Adrenal gland (tissue), 5 donors: ENCODE measurements around the gene GMCL1.

ENCODE experiments used
- POLR2A ChIP-seq, 2 donors: fragments of 450-650 bp; IDR thresholded peaks; one replicate each; pipeline ENCODE4 v1.6.1; 2017; ENCODE audit warnings: antibody characterized with exemption in 2 of 2, mild to moderate bottlenecking in 2 of 2, moderate library complexity in 1 of 2
- TF ChIP-seq, protein P1 (sequence below), 6 experiments: fragments of 450-650 bp in 4 of 6; fragments of 200-600 bp in 2 of 6; sonication (generic) in 1 of 6; IDR thresholded peaks; 1 replicate in 5 of 6; 2 replicates in 1 of 6; pipeline versions ENCODE4 v1.5.1 to v1.8.0; 2016 to 2021; ENCODE audit warnings: antibody characterized with exemption in 6 of 6, mild to moderate bottlenecking in 2 of 6, moderate library complexity in 1 of 6
- donor health status: DM: no; HTN: no; CAD: no.

DNA sequence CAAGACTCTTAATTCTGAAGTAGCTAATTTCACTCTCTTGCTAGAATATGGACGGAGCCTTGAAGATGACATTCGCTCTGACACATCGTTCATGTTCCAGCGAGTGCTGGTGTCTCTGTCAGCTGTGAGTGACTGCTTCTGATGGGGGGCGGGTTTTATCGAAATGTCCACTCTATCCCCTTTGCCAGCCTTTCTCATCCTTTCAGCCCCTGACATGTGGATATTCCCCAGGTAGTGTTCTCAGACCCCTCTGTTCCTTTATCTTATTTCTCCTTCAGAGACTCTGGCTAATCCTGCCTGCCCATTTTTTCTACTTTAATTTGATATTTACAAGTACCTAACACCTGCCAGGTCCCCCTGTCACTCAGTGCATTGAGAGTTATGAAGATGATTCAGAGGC lies 18.9 kb upstream of the GMCL1 start:
- TF ChIP-seq, protein P1, sequence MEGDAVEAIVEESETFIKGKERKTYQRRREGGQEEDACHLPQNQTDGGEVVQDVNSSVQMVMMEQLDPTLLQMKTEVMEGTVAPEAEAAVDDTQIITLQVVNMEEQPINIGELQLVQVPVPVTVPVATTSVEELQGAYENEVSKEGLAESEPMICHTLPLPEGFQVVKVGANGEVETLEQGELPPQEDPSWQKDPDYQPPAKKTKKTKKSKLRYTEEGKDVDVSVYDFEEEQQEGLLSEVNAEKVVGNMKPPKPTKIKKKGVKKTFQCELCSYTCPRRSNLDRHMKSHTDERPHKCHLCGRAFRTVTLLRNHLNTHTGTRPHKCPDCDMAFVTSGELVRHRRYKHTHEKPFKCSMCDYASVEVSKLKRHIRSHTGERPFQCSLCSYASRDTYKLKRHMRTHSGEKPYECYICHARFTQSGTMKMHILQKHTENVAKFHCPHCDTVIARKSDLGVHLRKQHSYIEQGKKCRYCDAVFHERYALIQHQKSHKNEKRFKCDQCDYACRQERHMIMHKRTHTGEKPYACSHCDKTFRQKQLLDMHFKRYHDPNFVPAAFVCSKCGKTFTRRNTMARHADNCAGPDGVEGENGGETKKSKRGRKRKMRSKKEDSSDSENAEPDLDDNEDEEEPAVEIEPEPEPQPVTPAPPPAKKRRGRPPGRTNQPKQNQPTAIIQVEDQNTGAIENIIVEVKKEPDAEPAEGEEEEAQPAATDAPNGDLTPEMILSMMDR (IDR thresholded peaks at IDR 0.05): no peak
- TF ChIP-seq POLR2A (IDR thresholded peaks at IDR 0.05): no peak
